ENCODE data around the gene GOLGA6C. TPM values are rescaled to one million over a fixed set of nuclear protein-coding genes. Genes with fewer than 3 reads are reported as not detected.
A peak's percentile ranks its signal among the peaks of the same experiment; 100 is the strongest.
"Not testable (repeated sequence)": the region's sequence is repeated elsewhere in the genome, so short reads cannot be mapped to it uniquely, and the experiment has no call there.

Gene GOLGA6C
- total and polyA plus RNA-seq, 5 experiments from 2014 or later: not detected

DNA sequence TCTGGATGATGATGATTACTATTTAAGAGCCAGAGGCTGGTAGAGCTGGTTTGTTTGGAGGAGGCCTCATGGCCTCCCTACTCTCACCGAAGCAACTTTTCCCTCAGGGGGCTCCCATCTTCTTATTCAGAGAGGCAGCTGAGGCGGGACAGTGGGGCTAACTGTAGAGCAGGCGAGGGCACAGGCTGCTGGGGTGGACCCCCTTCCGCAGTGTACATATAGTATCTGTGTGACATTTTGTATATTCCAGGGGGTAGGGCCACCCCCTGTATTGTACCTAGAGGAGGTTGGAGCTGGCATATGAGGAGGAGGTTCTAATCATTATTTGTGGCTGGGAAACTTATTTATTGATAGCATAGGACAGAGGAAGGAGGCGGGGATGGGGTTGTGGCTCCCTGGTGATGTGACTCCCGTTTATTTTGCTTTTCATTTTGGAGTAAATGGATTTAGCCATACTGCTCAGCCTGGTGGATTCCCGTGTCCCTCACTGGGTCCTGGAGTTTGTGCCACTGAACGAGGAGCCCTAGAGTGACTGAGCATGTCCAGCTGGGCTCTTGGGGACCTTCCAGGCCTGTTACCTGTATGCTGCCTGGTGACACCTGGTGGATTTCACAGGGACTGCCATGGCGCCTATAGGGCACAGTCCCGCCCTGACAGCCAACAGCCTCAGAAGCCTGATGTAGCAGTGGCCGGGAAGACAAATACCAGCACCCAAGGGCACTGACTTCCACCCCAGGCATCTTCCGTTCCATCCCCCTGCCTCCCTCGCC is 40.6 kb downstream of the GOLGA6C start:
- ATAC-seq: peak; percentile 96 to 98
- H3K27me3 Mint-ChIP-seq, H3K9me3 Mint-ChIP-seq, H3K4me3 Mint-ChIP-seq, POLR2A ChIA-PET, H3K27ac Mint-ChIP-seq, H3K4me1 Mint-ChIP-seq, DNase-seq, H3K36me3 Mint-ChIP-seq: not testable (repeated sequence)

DNA sequence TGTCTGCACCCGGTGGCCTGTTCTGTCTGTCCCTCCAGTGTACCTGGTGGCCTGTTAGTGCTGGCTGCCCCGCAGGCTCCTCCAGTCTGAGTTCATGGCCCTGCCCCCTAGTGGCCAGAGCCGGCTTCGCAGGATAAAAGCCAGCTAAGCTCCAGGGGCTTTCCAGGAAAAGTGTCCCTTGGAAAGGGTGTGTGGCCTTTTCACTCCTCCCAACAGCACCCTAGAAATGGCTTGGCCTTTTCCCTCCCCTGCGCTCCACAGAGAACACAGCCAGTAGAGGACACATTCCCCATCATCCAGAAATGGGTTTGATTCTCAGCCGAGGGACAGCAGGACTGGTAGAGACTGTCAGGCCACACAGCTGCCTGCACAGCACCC is 41.2 kb downstream of the GOLGA6C start:
- not testable (repeated sequence) for H3K27ac Mint-ChIP-seq
- peak; percentile 93 for ATAC-seq

DNA sequence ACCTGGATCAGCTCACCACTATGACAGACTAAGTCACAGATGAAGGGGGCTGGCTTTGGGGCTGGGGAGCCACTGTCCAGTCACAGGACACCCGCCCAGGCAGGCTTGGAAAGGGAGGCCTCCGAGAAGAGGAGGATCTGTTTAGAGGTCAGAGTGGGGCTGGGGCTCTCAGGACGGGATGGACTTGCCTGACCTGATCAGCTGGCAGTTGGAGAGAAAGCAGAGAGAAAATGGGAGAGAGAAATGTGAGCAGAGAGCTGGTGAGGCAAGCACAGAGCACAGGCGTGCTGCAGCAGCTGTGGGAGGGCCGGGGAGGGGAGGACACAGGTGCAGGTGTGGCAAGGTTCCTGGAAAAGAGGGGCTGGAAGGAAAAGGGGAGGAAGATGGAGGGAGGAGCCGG is 41.9 kb downstream of the GOLGA6C start:
- POLR2A ChIA-PET, H3K36me3 Mint-ChIP-seq, H3K9me3 Mint-ChIP-seq, H3K27ac Mint-ChIP-seq, DNase-seq, ATAC-seq, H3K4me1 Mint-ChIP-seq, H3K4me3 Mint-ChIP-seq: not testable (repeated sequence)
- H3K27me3 Mint-ChIP-seq: peaks cover 0 to 22% (median 8%) of the 10 kb centered on the region in 5 donors

More for the DNA sequence above, 41.2 kb downstream of the GOLGA6C start:
- H3K36me3 Mint-ChIP-seq, H3K9me3 Mint-ChIP-seq, POLR2A ChIA-PET, H3K4me1 Mint-ChIP-seq, H3K4me3 Mint-ChIP-seq: not testable (repeated sequence)
- H3K27me3 Mint-ChIP-seq: peaks cover 0 to 15% (median 5%) of the 10 kb centered on the region in 5 donors
- DNase-seq: peak; percentile 20 to 70 (median 57)

DNA sequence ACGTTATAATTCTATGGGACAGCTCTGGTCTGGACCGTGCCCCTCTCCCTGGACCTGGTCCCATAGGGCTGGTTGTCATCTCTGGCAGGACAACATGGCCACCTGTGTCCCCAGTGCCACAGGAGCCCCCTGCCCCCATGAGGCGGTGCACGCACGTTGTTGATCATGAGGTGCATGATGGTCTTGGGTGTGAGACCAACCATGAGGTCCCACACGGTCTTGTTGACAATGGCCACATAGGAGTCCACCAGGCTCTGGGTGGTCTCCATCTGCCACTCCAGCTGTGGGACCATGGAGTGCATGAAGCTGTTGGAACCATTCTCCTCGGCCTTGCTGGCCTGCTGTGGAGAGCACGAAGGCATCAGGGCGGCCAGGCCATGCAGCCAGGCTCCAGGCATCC is 44.2 kb downstream of the GOLGA6C start:
- no peaks in the 10 kb centered on the region for H3K36me3 Mint-ChIP-seq
- POLR2A ChIA-PET: no interaction called here
- peaks cover 4 to 42% (median 25%) of the 10 kb centered on the region in 5 donors for H3K27me3 Mint-ChIP-seq
- no peaks in the 10 kb centered on the region for H3K4me1 Mint-ChIP-seq
- H3K9me3 Mint-ChIP-seq: no peaks in the 10 kb centered on the region
- H3K27ac Mint-ChIP-seq: no peak overlapping the region
- H3K4me3 Mint-ChIP-seq: no peak overlapping the region
- no peak for DNase-seq
- ATAC-seq: no peak

DNA sequence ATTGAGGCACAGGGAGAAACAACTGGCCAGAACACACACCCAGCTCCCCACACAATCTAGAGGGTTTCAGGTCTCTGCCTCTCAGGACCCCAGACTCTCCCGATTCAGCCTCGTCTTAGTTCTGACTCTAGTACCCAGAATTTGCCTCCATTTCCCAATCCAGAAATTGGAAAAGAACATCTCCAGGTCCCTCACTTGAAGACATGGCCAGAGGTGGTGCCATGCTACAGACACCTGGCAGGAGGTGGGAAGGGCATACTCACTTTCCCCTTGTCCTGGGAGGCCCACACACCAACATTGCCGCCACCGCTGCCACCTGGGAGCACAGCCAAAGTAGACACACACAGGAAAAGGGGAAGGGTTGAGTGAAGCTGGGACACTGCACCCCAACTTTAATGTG is 44.6 kb downstream of the GOLGA6C start:
- POLR2A ChIA-PET, H3K27ac Mint-ChIP-seq, H3K36me3 Mint-ChIP-seq, ATAC-seq, H3K4me3 Mint-ChIP-seq, H3K9me3 Mint-ChIP-seq, DNase-seq, H3K4me1 Mint-ChIP-seq: not testable (repeated sequence)
- peaks cover 4 to 46% (median 27%) of the 10 kb centered on the region in 5 donors for H3K27me3 Mint-ChIP-seq

DNA sequence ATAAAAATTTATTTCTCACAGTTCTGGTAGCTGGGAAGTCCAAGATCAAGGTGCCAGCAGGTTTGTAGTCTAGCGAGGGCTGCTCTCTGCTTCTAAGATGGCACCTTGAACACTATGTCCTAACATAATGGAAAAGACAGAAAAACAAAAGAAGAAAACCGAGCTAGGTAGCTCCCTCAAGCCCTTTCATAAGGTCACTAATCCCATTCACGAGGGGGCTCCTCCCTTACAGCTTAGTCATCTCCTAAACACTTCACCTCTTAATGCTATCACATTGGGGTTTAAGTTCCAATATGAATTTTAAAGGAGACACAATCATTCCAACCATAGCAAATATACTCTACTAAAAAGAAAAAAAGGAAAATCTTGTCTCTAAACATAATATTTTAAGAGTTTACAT is 48.1 kb downstream of the GOLGA6C start:
- no peak for ATAC-seq

DNA sequence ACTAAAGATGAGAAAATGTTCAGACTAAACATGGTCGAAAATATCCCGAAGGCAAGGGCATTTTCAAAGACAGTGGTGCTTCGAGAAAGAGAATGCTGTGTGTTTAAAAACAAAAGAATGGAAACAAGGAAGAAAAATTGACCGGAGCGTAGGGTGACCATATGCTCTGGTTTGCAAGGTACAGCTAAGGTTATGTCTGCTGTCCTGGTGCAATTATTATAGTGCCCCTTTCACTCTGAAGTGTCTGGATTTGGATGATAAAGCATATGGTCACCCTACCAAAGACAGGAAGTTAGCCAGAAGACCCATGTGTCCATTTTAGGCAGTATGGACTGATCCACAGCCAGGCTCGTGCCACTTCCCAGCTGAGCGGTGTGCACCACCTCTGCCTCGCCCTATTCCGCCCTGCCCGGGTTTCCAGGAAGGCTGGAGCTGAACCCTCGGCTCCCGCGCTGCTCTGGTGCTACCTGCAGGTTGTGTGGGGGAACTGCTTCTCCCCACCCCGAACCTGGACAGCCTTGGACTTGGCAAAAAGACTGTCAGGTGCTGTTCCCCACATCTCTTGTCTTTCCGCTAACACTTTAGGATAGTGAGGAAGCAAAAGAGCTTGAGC is 49.8 kb downstream of the GOLGA6C start:
- H3K36me3 Mint-ChIP-seq: no peaks in the 10 kb centered on the region
- H3K27ac Mint-ChIP-seq: no peak overlapping the region
- no peak overlapping the region for H3K4me3 Mint-ChIP-seq
- DNase-seq (peak in 1 of 10 donors; percentile 7), ATAC-seq (peak in 1 of 2 donors; percentile 30)
- H3K9me3 Mint-ChIP-seq: no peaks in the 10 kb centered on the region
- peaks cover 0 to 6% (median 3%) of the 10 kb centered on the region in 4 donors for H3K4me1 Mint-ChIP-seq
- H3K27me3 Mint-ChIP-seq: peaks cover 10 to 49% (median 34%) of the 10 kb centered on the region in 5 donors
- POLR2A ChIA-PET: no interaction called here

More for the DNA sequence above, 48.1 kb downstream of the GOLGA6C start:
- no peak for DNase-seq
- Mint-ChIP-seq H3K9me3 (no peaks in the 10 kb centered on the region), H3K4me3 (no peak overlapping the region), H3K4me1 (peaks cover 0 to 4% (median under 1%) of the 10 kb centered on the region in 4 donors), H3K27ac (no peak overlapping the region), H3K27me3 (peaks cover 10 to 49% (median 34%) of the 10 kb centered on the region in 5 donors), H3K36me3 (no peaks in the 10 kb centered on the region)
- POLR2A ChIA-PET: no interaction called here

DNA sequence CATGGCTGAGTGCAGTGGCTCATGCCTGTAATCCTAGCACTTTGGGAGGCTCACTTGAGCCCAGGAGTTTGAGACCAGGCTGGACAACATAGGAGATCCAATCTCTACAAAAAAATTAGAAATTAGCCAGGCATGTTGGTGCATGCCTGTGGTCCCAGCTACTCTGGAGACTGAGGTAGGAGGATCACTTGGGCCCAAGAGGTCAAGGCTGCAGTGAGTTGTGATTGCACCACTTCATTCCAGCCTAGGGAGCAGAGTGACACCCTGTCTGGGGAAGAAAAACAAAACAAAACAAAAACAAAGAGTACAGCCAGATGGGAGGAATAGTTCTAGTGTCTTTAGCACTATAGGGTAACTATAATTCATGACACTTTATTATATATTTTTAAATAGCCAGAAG is 51.6 kb downstream of the GOLGA6C start:
- peak overlapping the region in 1 of 10 donors; percentile 34 for H3K27ac Mint-ChIP-seq
- POLR2A ChIA-PET: no interaction called here
- DNase-seq: no peak
- peaks cover 0 to 8% (median 4%) of the 10 kb centered on the region in 4 donors for H3K4me1 Mint-ChIP-seq
- peaks cover 9 to 38% (median 24%) of the 10 kb centered on the region in 5 donors for H3K27me3 Mint-ChIP-seq
- no peak for ATAC-seq
- no peak overlapping the region for H3K4me3 Mint-ChIP-seq
- H3K36me3 Mint-ChIP-seq: no peaks in the 10 kb centered on the region
- H3K9me3 Mint-ChIP-seq: no peaks in the 10 kb centered on the region

DNA sequence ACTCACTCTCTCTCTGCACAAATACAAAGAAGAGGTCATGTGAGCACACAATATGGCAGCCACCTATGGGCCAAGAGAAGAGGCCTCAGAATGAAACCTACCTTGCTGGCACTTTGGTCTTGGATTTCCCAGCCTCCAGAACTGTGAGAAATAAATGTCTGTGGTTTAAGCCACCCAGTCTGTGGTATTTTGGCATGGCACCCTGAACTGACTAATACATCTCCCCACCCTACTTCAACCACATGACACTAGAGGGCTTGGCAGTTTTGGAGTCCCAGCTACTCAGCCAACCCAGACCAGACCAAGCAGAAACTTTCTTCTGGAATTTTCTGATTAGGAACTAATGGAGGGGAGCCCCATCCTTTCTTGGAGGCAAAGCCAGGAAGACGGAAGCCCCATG is 54.4 kb downstream of the GOLGA6C start:
- ATAC-seq, H3K9me3 Mint-ChIP-seq, DNase-seq, H3K4me1 Mint-ChIP-seq, H3K4me3 Mint-ChIP-seq, H3K27ac Mint-ChIP-seq, POLR2A ChIA-PET, H3K36me3 Mint-ChIP-seq: not testable (repeated sequence)
- peaks cover 0 to 17% (median 9%) of the 10 kb centered on the region in 5 donors for H3K27me3 Mint-ChIP-seq

DNA sequence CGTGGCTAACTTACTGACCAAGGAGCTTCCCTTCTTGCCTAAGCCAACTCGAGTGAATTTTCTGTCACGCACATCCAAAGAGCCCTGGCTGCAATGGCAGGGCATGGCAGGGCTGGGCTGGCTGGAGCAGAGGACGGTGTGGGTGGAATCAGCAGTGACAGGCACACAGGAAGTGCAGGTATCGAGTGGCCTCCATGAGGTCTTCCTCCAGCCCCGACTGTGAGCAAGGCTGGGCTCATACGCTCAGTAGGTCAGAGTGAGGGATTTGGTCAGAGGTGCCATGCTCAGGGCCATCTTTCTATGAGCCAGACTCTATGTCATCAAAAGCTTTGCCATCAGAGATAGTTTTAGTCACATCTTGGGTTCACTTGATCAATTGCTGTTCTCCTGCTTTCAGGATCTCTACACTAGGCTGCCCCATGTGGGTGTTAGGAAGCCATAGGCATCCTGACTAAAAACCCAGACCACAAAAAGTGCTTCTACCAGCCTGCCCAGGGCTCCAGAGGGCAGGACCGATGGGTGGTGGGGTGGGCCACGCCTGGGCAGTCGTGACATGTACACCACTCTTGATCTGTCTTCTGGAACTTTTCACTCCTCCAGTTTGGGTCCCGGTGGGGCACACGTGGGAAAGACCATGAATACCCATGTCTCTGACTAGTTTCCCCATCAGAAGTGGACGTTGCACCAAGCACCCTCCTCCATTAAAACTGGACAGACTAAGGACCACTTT is 55.1 kb downstream of the GOLGA6C start:
- ATAC-seq: no peak
- Mint-ChIP-seq H3K9me3 (no peaks in the 10 kb centered on the region), H3K36me3 (no peaks in the 10 kb centered on the region), H3K4me3 (no peak overlapping the region), H3K4me1 (peaks cover 0 to 8% (median under 1%) of the 10 kb centered on the region in 4 donors), H3K27me3 (peaks cover 0 to 13% (median 6%) of the 10 kb centered on the region in 5 donors), H3K27ac (no peak overlapping the region)
- DNase-seq: no peak
- POLR2A ChIA-PET: no interaction called here

DNA sequence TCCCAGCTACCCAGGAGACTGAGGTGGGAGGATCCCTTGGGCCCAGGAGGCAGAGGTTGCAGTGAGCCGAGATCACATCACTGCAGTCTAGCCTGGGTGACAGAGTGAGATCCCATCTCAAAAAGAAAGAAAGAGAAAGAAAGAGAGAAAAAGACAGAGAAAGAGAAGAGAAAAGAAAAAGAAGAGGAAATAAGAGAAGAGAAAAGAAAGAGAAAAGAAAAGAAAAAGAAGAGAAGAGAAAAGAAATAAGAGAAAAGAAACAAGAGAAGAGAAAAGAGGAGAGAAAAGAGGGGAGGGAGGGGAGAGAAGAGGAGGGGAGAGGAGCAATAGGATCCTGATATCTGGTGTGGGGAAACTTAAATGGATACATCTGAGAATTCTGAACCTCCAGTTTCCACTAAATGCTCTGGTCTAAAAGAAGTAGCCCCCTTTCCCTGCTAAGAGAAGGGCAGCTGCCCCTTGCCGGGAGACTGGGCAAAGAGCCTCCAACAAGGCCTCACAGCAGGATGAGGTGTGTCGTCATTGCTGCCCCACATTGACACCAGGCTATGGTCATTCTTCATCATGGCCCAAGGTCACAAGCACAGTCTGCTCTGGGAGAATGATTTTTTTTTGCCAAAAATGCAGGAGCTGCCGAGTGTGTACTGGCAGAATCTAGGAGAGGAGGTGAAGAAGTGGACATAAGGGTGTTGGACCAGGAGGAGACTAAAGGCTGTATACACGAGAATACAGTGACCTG is 56.6 kb downstream of the GOLGA6C start:
- Mint-ChIP-seq H3K4me1 (peaks cover 0 to 8% (median 2%) of the 10 kb centered on the region in 4 donors), H3K4me3 (no peak overlapping the region), H3K27ac (peak overlapping the region in 1 of 10 donors; percentile 84), H3K36me3 (no peaks in the 10 kb centered on the region), H3K27me3 (peaks cover 0 to 10% (median 0%) of the 10 kb centered on the region in 5 donors), H3K9me3 (no peaks in the 10 kb centered on the region)
- no peak for DNase-seq
- POLR2A ChIA-PET: no interaction called here
- ATAC-seq: no peak

DNA sequence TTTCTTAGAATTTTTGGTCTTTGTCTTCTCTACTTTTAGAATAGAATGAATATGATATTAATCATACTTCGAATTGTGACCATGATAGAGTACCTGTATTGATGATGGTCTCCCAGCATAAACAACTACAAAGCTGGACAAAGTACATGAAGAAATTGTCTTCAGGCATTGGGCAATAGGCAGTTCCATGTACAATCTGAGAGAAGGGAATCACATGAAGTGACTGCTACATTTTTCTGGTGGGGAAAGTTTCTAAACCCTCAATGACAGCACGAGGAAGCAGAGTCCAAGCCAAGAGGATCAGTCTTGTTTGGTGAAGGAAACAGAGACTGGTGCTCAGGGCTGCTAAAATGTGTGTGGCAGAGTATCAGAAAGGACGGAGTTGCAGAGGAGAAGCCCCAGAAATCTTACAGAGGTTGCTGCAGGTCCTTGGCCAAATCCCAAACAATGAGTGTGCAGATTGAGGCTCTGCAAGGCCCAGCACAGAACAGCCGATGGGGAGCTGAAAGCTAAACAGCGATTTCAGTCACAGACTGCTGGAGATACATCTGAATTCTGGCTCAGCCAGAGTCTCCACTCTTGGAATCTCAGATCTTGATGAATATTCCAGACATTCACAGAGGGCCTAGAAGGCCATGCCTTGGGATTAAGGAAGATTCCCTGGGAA is 61.2 kb downstream of the GOLGA6C start:
- H3K4me3 Mint-ChIP-seq, DNase-seq, H3K27me3 Mint-ChIP-seq, ATAC-seq, POLR2A ChIA-PET, H3K27ac Mint-ChIP-seq, H3K36me3 Mint-ChIP-seq, H3K9me3 Mint-ChIP-seq, H3K4me1 Mint-ChIP-seq: not testable (repeated sequence)

Measured in naive thymus-derived CD8-positive, alpha-beta T cell (primary cell).